Mucosa of rectum (tissue), 2 donors: ENCODE data around the gene ITGA2.

ENCODE experiments used
- H3K27ac ChIP-seq, 2 donors: one replicate each; pipeline ENCODE4 v1.7.0; 2013; ENCODE audit warnings: inconsistent platforms in 2 of 2, low read depth in 2 of 2, low read length in 2 of 2
- H3K27me3 ChIP-seq, 2 donors: one replicate each; pipeline ENCODE4 v1.7.0; 2013; ENCODE audit warnings: low read length in 2 of 2; ENCODE audit not compliant: control insufficient read depth in 2 of 2, insufficient read depth in 2 of 2
- H3K36me3 ChIP-seq, 2 donors: one replicate each; pipeline ENCODE4 v1.7.0; 2013; ENCODE audit warnings: low read length in 2 of 2; ENCODE audit not compliant: control insufficient read depth in 2 of 2, insufficient read depth in 2 of 2
- H3K4me1 ChIP-seq, 2 donors: one replicate each; pipeline ENCODE4 v1.7.0; 2013; ENCODE audit warnings: low read length in 2 of 2, mild to moderate bottlenecking in 1 of 2; ENCODE audit not compliant: control insufficient read depth in 2 of 2, insufficient read depth in 2 of 2
- H3K4me3 ChIP-seq, 2 donors: one replicate each; pipeline ENCODE4 v1.7.0; 2013; ENCODE audit warnings: low read length in 2 of 2
- H3K9ac ChIP-seq, 2 donors: one replicate each; pipeline ENCODE4 v1.7.0; 2013; ENCODE audit warnings: low read length in 2 of 2, low read depth in 1 of 2, mild to moderate bottlenecking in 1 of 2
- H3K9me3 ChIP-seq, 2 donors: one replicate each; pipeline ENCODE4 v1.7.0; 2013; ENCODE audit warnings: low read length in 2 of 2; ENCODE audit not compliant: control insufficient read depth in 2 of 2
- donor health status: healthy.
- donor health status: Normal muscosa, but diverticular disease.

The ITGA2 gene

GRCh38 chr5:53045263-53045662, 56.1 kb downstream of the ITGA2 start:
- no peaks in the 10 kb centered on the region for H3K4me1 ChIP-seq
- no peak overlapping the region for H3K9ac ChIP-seq
- H3K4me3 ChIP-seq: no peak overlapping the region
- peaks cover 4 to 9% of the 10 kb centered on the region in 2 donors for H3K36me3 ChIP-seq
- H3K27ac ChIP-seq: no peak overlapping the region
- no peaks in the 10 kb centered on the region for H3K9me3 ChIP-seq
- no peaks in the 10 kb centered on the region for H3K27me3 ChIP-seq

- H3K27me3 ChIP-seq: no peaks in the 10 kb centered on the region
- no peaks in the 10 kb centered on the region for H3K9me3 ChIP-seq
- H3K9ac ChIP-seq: no peak overlapping the region
- no peak overlapping the region for H3K4me3 ChIP-seq
- H3K36me3 ChIP-seq: peaks cover 8% of the 10 kb centered on the region in 2 donors
- no peak overlapping the region for H3K27ac ChIP-seq
- no peaks in the 10 kb centered on the region for H3K4me1 ChIP-seq
These were observed 59.1 kb downstream of the ITGA2 start for GRCh38 chr5:53048248-53048647.

GRCh38 chr5:53052499-53052898, 63.3 kb downstream of the ITGA2 start:
- no peak overlapping the region for H3K9ac ChIP-seq
- no peaks in the 10 kb centered on the region for H3K4me1 ChIP-seq
- peaks cover 8 to 11% of the 10 kb centered on the region in 2 donors for H3K36me3 ChIP-seq
- no peak overlapping the region for H3K4me3 ChIP-seq
- no peaks in the 10 kb centered on the region for H3K27me3 ChIP-seq
- no peaks in the 10 kb centered on the region for H3K9me3 ChIP-seq
- no peak overlapping the region for H3K27ac ChIP-seq

- H3K9me3 ChIP-seq: no peaks in the 10 kb centered on the region
- H3K9ac ChIP-seq: no peak overlapping the region
- no peak overlapping the region for H3K4me3 ChIP-seq
- peaks cover 8 to 9% of the 10 kb centered on the region in 2 donors for H3K36me3 ChIP-seq
- H3K27ac ChIP-seq: no peak overlapping the region
- H3K4me1 ChIP-seq: no peaks in the 10 kb centered on the region
- no peaks in the 10 kb centered on the region for H3K27me3 ChIP-seq
These were observed 64.2 kb downstream of the ITGA2 start for GRCh38 chr5:53053364-53053763.

- Histone ChIP-seq H3K27me3 (no peaks in the 10 kb centered on the region), H3K4me1 (no peaks in the 10 kb centered on the region), H3K9me3 (no peaks in the 10 kb centered on the region), H3K27ac (no peak overlapping the region), H3K36me3 (peaks cover 7 to 16% of the 10 kb centered on the region in 2 donors), H3K4me3 (no peak overlapping the region), H3K9ac (no peak overlapping the region)
These were observed 66.2 kb downstream of the ITGA2 start for GRCh38 chr5:53055365-53055764.

- Histone ChIP-seq H3K27ac (no peak overlapping the region), H3K27me3 (no peaks in the 10 kb centered on the region), H3K4me3 (no peak overlapping the region), H3K4me1 (no peaks in the 10 kb centered on the region), H3K9ac (no peak overlapping the region), H3K9me3 (no peaks in the 10 kb centered on the region), H3K36me3 (peaks cover 11 to 23% of the 10 kb centered on the region in 2 donors)
These were observed 70.1 kb downstream of the ITGA2 start for GRCh38 chr5:53059281-53059680.

GRCh38 chr5:53063176-53063575, 74.0 kb downstream of the ITGA2 start:
- Histone ChIP-seq H3K4me3 (no peak overlapping the region), H3K36me3 (peaks cover 15 to 33% of the 10 kb centered on the region in 2 donors), H3K9ac (no peak overlapping the region), H3K27ac (no peak overlapping the region), H3K27me3 (no peaks in the 10 kb centered on the region), H3K4me1 (no peaks in the 10 kb centered on the region), H3K9me3 (no peaks in the 10 kb centered on the region)

- Histone ChIP-seq H3K9me3 (no peaks in the 10 kb centered on the region), H3K27me3 (no peaks in the 10 kb centered on the region), H3K36me3 (peaks cover 19 to 37% of the 10 kb centered on the region in 2 donors), H3K9ac (no peak overlapping the region), H3K4me1 (no peaks in the 10 kb centered on the region), H3K27ac (no peak overlapping the region), H3K4me3 (no peak overlapping the region)
These were observed 74.6 kb downstream of the ITGA2 start for GRCh38 chr5:53063791-53064190.

- H3K9ac ChIP-seq: no peak overlapping the region
- H3K4me3 ChIP-seq: no peak overlapping the region
- no peaks in the 10 kb centered on the region for H3K9me3 ChIP-seq
- no peaks in the 10 kb centered on the region for H3K4me1 ChIP-seq
- peaks cover 22 to 25% of the 10 kb centered on the region in 2 donors for H3K36me3 ChIP-seq
- H3K27me3 ChIP-seq: no peaks in the 10 kb centered on the region
- no peak overlapping the region for H3K27ac ChIP-seq
These were observed 76.9 kb downstream of the ITGA2 start for GRCh38 chr5:53066088-53066487.

GRCh38 chr5:53067641-53068040, 78.5 kb downstream of the ITGA2 start:
- peaks cover 23 to 25% of the 10 kb centered on the region in 2 donors for H3K36me3 ChIP-seq
- H3K9me3 ChIP-seq: no peaks in the 10 kb centered on the region

GRCh38 chr5:53068291-53068836, 79.2 kb downstream of the ITGA2 start:
- no peak overlapping the region for H3K27ac ChIP-seq
- no peaks in the 10 kb centered on the region for H3K4me1 ChIP-seq
- no peaks in the 10 kb centered on the region for H3K9me3 ChIP-seq
- no peaks in the 10 kb centered on the region for H3K27me3 ChIP-seq
- no peak overlapping the region for H3K4me3 ChIP-seq
- H3K36me3 ChIP-seq: peaks cover 21 to 28% of the 10 kb centered on the region in 2 donors
- no peak overlapping the region for H3K9ac ChIP-seq

More at GRCh38 chr5:53067641-53068040, 78.5 kb downstream of the ITGA2 start:
- Histone ChIP-seq H3K4me3 (no peak overlapping the region), H3K9ac (no peak overlapping the region), H3K27ac (no peak overlapping the region), H3K4me1 (no peaks in the 10 kb centered on the region), H3K27me3 (no peaks in the 10 kb centered on the region)
